K562 (cell line): Measurements from ENCODE around the gene KLK1. TPM values are rescaled to one million over a fixed set of nuclear protein-coding genes. Genes with fewer than 3 reads are reported as not detected.

Experiments
- CCAR2 ChIP-seq: fragments of 200-400 bp; formaldehyde crosslinking; IDR thresholded peaks from 2 replicates; pipeline ENCODE4 v1.6.1; 2017; ENCODE audit warnings: mild to moderate bottlenecking, low read depth, low read length
- CREB1 ChIP-seq, 2 experiments: sonication (generic) in 1 of 2; formaldehyde crosslinking in 1 of 2; IDR thresholded peaks; 2 replicates each; pipeline versions ENCODE4 v1.6.1 to v1.8.0; 2012 to 2022; ENCODE audit warnings: inconsistent platforms in 1 of 2, mild to moderate bottlenecking in 1 of 2, missing genetic modification reagents in 1 of 2, moderate library complexity in 1 of 2
- DACH1 ChIP-seq: fragments of 450-650 bp; IDR thresholded peaks from 2 replicates; pipeline ENCODE4 v1.6.1; 2018; ENCODE audit not compliant: partially characterized antibody
- GTF2F1 ChIP-seq: IDR thresholded peaks from 2 replicates; pipeline ENCODE4 v1.6.1; 2011; ENCODE audit warnings: low read depth, low read length, improper control_type of control experiment
- KAT7 ChIP-seq: sonication (generic); formaldehyde crosslinking; IDR thresholded peaks from 2 replicates; pipeline ENCODE4 v1.8.0; 2022; ENCODE audit warnings: missing genetic modification reagents, mild to moderate bottlenecking, borderline replicate concordance
- KDM5B ChIP-seq: fragments of 200-600 bp; sonication (generic); IDR thresholded peaks from 2 replicates; pipeline ENCODE4 v1.6.1; 2012; ENCODE audit warnings: low read depth, mild to moderate bottlenecking, moderate library complexity, low read length, control low read depth, inconsistent platforms; ENCODE audit not compliant: insufficient replicate concordance
- MYNN ChIP-seq, 2 experiments: sonication (generic); formaldehyde crosslinking in 1 of 2; IDR thresholded peaks; 2 replicates each; pipeline versions ENCODE4 v1.5.0 to v1.6.1; 2016 to 2020; ENCODE audit warnings: antibody characterized with exemption in 1 of 2, missing genetic modification reagents in 1 of 2
- POLR2G ChIP-seq: fragments of 200-400 bp; formaldehyde crosslinking; IDR thresholded peaks from 2 replicates; pipeline ENCODE4 v1.6.1; 2017; ENCODE audit warnings: low read depth, mild to moderate bottlenecking, antibody characterized with exemption, low read length, moderate library complexity
- ZNF696 ChIP-seq: fragments of 250-450 bp; sonication (Bioruptor Pico); conservative IDR thresholded peaks from 2 replicates; pipeline ENCODE4 v1.4.0; 2020; ENCODE audit warnings: mild to moderate bottlenecking, moderate library complexity
- ZNF717 ChIP-seq: fragments of 250-450 bp; sonication (Bioruptor Pico); IDR thresholded peaks from 2 replicates; pipeline ENCODE4 v1.5.0; 2021
- ZZZ3 ChIP-seq: fragments of 450-650 bp; IDR thresholded peaks from 2 replicates; pipeline ENCODE4 v1.6.1; 2016; ENCODE audit warnings: antibody characterized with exemption, mild to moderate bottlenecking, moderate library complexity
- polyA plus RNA-seq, 8 experiments: library from polyadenylated mRNA; depleted of rRNA in 4 of 8; stranded (reverse) in 5 of 8; unstranded in 3 of 8; fragments of >200 nt; fragmentation: Nextera tagmentation in 2 of 8; fragmentation: Illumina TruSeq in 1 of 8; extraction: Ambion mirVana in 2 of 8; extraction: Trizol in 1 of 8; gene quantifications; 2 replicates each; pipeline versions ENCODE4 v1.2.1 to v1.2.3, GENCODE V29; 2011 to 2014; ENCODE audit warnings: inconsistent platforms in 1 of 8, missing spikeins in 1 of 8
- total RNA-seq, 7 experiments: library from RNA; depleted of rRNA in 6 of 7; stranded (reverse); fragments of >200 nt in 6 of 7; fragmentation: Illumina TruSeq in 2 of 7; extraction: Trizol in 2 of 7; gene quantifications; 2 replicates each; pipeline versions ENCODE4 v1.2.1 to v1.2.3, GENCODE V29; 2011 to 2021; ENCODE audit warnings: low replicate concordance in 1 of 7
- TF ChIP-seq, protein P1 (sequence below): fragments of 250-450 bp; sonication (Bioruptor Pico); IDR thresholded peaks from 2 replicates; pipeline ENCODE4 v1.6.1; 2021; ENCODE audit warnings: mild to moderate bottlenecking
- TF ChIP-seq, protein P2 (sequence below): fragments of 450-650 bp; IDR thresholded peaks from 2 replicates; pipeline ENCODE4 v1.6.1; 2016; ENCODE audit warnings: antibody characterized with exemption
- TF ChIP-seq, protein P3 (sequence below): fragments of 250-450 bp; sonication (Bioruptor Pico); IDR thresholded peaks from 2 replicates; pipeline ENCODE4 v1.4.0; 2020

KLK1 gene
- total and polyA plus RNA-seq, 9 of the 15 experiments (the other 6 are each of a cell fraction or from before 2014, with no cell fraction given): 0.87 to 15.4 (median 9.1) TPM

DNA sequence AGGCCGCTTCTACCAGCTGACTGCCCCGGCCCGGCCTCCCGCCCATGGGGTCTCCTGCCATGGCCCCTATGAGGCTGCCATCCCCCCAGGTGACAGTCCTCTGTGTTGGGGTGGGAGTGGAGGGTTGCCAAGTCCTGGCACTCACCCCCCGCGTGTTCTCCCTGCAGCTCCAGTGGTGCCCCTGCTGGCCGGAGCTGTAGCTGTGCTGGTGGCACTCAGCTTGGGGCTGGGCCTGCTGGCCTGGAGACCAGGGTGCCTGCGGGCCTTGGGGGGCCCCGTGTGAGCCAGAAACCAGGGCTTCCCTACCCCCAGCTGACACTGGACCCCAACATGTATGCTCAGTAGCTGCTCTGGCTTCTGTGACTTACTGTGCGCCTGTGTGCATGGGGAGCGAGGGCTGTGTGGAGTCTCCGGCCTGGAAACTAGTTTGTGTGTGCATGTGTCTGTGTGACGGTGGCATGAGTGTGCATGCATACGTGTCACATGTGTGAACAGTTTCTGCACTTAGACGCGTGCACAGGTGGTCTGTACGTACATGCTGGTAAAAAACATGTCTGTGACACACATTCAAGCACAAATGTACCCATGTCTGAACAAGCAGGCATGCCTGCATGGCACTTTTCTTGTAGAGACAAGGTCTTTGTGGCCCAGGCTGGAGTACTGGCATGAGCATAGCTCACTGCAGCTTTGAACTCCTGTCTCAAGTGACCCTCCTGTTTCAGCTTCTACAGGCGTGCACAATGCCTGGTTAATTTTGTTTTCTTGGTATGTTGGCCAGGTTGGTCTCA, 28.5 kb downstream of the KLK1 start (continued):
- TF ChIP-seq, protein P1, sequence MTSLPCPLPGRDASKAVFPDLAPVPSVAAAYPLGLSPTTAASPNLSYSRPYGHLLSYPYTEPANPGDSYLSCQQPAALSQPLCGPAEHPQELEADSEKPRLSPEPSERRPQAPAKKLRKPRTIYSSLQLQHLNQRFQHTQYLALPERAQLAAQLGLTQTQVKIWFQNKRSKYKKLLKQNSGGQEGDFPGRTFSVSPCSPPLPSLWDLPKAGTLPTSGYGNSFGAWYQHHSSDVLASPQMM (CRISPR knock-in tag): 0 out of 2 replicates have a peak, but pooled peaks have one; percentile 59
- TF ChIP-seq DACH1: no peak
- peak; percentile 28 for TF ChIP-seq KDM5B
- 0 out of 2 replicates have a peak, but pooled peaks have one; percentile 16 for TF ChIP-seq ZNF717 (CRISPR knock-in tag)
- peak; percentile 55; the same call in 1 of the 2 replicates for TF ChIP-seq MYNN (IDR thresholded peaks at IDR 0.05)
- TF ChIP-seq MYNN (CRISPR knock-in tag; IDR thresholded peaks at IDR 0.05): no peak
- 0 out of 2 replicates have a peak, but pooled peaks have one; percentile 52 for TF ChIP-seq GTF2F1
- TF ChIP-seq CREB1 (IDR thresholded peaks at IDR 0.05): peak; percentile 10; the same call in 1 of the 2 replicates
- TF ChIP-seq CREB1 (CRISPR knock-in tag; IDR thresholded peaks at IDR 0.05): no peak; the same call in none of the 2 replicates
- TF ChIP-seq, protein P2, sequence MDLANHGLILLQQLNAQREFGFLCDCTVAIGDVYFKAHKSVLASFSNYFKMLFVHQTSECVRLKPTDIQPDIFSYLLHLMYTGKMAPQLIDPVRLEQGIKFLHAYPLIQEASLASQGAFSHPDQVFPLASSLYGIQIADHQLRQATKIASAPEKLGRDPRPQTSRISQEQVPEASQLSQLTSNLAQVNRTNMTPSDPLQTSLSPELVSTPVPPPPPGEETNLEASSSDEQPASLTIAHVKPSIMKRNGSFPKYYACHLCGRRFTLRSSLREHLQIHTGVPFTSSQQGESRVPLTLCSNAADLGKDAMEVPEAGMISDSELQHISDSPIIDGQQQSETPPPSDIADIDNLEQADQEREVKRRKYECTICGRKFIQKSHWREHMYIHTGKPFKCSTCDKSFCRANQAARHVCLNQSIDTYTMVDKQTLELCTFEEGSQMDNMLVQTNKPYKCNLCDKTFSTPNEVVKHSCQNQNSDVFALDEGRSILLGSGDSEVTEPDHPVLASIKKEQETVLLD: no peak
- TF ChIP-seq ZNF696 (CRISPR knock-in tag): no peak
- 0 out of 2 replicates have a peak, but pooled peaks have one; percentile 20 for TF ChIP-seq KAT7
- no peak for TF ChIP-seq CCAR2
- TF ChIP-seq, protein P3, sequence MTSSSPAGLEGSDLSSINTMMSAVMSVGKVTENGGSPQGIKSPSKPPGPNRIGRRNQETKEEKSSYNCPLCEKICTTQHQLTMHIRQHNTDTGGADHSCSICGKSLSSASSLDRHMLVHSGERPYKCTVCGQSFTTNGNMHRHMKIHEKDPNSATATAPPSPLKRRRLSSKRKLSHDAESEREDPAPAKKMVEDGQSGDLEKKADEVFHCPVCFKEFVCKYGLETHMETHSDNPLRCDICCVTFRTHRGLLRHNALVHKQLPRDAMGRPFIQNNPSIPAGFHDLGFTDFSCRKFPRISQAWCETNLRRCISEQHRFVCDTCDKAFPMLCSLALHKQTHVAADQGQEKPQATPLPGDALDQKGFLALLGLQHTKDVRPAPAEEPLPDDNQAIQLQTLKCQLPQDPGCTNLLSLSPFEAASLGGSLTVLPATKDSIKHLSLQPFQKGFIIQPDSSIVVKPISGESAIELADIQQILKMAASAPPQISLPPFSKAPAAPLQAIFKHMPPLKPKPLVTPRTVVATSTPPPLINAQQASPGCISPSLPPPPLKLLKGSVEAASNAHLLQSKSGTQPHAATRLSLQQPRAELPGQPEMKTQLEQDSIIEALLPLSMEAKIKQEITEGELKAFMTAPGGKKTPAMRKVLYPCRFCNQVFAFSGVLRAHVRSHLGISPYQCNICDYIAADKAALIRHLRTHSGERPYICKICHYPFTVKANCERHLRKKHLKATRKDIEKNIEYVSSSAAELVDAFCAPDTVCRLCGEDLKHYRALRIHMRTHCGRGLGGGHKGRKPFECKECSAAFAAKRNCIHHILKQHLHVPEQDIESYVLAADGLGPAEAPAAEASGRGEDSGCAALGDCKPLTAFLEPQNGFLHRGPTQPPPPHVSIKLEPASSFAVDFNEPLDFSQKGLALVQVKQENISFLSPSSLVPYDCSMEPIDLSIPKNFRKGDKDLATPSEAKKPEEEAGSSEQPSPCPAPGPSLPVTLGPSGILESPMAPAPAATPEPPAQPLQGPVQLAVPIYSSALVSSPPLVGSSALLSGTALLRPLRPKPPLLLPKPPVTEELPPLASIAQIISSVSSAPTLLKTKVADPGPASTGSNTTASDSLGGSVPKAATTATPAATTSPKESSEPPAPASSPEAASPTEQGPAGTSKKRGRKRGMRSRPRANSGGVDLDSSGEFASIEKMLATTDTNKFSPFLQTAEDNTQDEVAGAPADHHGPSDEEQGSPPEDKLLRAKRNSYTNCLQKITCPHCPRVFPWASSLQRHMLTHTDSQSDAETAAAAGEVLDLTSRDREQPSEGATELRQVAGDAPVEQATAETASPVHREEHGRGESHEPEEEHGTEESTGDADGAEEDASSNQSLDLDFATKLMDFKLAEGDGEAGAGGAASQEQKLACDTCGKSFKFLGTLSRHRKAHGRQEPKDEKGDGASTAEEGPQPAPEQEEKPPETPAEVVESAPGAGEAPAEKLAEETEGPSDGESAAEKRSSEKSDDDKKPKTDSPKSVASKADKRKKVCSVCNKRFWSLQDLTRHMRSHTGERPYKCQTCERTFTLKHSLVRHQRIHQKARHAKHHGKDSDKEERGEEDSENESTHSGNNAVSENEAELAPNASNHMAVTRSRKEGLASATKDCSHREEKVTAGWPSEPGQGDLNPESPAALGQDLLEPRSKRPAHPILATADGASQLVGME (CRISPR knock-in tag): no peak
- TF ChIP-seq ZZZ3: no peak
- TF ChIP-seq POLR2G: peak; percentile 98
